ENCODE data around the gene CHD5.

DNA sequence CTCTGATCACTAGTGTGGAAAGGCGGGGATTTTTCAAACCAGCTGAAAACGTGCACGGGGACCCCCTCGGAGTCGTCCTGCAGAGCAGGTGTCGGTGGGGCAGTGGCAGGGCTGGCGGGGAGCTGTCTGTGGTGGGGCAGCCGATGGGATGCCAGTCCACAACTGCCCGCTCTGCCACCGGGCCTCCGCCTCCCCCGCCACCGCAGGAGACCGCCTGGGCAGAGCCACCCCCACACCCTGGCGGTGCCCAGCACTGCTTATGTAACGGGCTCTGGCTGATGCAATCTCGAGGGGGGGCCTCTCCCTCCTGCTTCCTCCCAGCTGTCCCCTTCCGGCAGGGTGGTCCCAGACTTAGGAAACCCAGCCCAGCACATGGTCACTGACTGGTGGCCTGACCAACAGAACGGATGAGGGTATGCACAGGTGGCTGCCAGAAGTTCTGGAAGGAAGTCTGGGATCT is 9.3 kb downstream of the CHD5 start:
- TF ChIP-seq, protein P1, sequence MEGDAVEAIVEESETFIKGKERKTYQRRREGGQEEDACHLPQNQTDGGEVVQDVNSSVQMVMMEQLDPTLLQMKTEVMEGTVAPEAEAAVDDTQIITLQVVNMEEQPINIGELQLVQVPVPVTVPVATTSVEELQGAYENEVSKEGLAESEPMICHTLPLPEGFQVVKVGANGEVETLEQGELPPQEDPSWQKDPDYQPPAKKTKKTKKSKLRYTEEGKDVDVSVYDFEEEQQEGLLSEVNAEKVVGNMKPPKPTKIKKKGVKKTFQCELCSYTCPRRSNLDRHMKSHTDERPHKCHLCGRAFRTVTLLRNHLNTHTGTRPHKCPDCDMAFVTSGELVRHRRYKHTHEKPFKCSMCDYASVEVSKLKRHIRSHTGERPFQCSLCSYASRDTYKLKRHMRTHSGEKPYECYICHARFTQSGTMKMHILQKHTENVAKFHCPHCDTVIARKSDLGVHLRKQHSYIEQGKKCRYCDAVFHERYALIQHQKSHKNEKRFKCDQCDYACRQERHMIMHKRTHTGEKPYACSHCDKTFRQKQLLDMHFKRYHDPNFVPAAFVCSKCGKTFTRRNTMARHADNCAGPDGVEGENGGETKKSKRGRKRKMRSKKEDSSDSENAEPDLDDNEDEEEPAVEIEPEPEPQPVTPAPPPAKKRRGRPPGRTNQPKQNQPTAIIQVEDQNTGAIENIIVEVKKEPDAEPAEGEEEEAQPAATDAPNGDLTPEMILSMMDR (IDR thresholded peaks at IDR 0.05): no peak
- TF ChIP-seq POLR2A (IDR thresholded peaks at IDR 0.05; ENCODE audit: low read depth): no peak

Measured in esophagus muscularis mucosa (tissue), 3 donors.